ENCODE data around the gene SLC22A31.
"Not testable (repeated sequence)": the region's sequence is repeated elsewhere in the genome, so short reads cannot be mapped to it uniquely, and the experiment has no call there.

Gene SLC22A31

DNA sequence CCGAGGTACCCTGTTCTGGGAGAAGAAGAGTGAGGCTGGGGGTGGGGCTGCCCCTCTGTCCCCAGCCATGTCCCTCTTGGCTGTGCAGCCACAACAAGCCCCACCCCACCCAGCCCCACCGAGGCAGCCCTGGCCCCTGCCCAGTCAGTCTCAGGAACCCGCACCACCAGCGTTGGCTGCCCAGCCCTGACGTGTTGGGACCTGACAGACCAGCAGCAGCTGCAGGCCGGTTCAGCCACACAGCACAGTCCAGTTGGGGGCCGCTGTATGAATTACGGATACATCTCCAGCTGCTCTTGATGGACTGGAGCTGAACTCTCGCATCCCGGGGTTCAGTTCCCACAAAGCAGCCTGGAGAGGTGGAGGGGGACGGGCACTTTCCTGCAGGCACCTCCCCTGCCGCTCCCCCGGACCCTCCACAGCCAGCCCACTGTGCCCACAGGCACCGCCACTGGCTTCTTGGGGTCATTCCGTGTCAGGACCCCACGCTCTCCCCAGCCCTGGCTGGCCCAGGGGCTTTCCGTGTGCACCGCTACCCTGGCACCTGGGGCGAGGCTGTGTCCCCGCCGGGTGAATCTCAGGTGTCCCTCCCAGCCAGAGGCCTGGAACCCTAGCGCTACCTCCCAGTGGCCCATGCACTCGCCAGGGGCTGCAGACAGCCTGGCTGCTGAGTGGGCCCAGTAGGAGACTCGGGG is 21.7 kb downstream of the SLC22A31 start:
- DNase-seq = no peak

DNA sequence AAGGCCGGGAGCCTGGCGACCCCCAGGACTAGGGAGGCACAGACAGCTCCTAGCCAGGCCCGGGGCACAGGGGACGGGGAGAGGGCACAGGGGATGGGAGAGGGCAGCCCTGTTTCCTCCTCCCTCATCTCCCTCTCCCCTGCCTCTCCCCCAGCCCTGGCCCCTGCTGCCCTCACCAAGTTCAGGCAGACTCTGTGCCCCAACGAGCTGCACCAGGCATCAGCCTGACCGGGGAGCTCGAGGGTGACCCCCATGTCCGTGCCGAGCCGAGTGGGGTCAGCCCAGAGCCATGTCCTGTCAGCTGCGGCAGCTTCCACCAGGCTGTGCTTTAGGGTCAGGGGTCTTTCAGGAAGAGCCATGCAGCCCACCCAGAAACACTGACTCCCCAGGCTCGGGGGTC is 22.8 kb downstream of the SLC22A31 start:
- no peak for DNase-seq

DNA sequence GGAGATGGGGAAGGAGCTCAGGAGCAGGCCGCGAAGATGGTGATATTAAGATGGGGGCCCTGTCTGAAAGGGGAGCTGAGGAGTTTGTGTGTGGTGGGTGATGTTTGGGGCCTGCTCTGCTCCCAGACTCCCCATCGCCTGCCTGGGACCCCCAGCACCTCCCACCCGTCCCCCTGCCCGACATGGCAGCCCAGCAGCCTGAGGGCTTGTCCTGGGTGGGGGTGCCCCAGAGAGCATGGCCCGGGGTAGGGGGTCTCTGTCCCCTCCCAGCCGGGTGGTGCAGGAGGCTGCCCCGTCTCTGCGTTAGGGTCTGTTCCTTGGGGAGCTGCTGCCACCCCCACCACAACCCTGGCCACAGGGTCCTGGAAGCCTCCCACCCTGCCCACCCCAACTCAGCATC is 23.6 kb downstream of the SLC22A31 start:
- DNase-seq = no peak

DNA sequence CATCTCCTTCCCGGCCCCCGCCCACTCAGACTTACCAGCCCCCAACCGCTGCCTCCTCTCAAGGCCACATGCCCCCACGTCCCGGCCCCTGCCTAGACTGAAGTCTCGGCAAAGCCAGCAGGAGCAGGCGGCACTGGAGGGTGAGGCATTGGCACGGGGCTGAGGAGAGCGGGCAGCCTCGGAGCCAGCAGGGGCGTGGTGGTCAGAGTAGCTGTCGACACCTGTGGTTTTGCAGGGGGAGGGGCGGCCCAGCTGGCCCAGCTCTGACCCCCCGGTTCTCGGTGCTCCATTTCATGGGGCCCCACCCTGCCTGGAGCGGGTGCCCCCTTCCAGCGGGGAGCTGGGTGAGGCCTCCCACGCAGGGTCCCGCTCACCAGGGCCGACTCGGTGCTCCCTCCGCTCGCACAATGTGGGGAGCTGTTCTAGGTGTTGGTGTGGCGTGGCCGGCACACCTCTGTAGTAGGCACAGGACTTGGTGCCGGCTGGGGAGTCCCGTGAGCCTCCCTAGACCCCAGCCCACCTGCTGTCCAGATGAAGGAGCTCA is 24.1 kb downstream of the SLC22A31 start:
- DNase-seq = no peak

DNA sequence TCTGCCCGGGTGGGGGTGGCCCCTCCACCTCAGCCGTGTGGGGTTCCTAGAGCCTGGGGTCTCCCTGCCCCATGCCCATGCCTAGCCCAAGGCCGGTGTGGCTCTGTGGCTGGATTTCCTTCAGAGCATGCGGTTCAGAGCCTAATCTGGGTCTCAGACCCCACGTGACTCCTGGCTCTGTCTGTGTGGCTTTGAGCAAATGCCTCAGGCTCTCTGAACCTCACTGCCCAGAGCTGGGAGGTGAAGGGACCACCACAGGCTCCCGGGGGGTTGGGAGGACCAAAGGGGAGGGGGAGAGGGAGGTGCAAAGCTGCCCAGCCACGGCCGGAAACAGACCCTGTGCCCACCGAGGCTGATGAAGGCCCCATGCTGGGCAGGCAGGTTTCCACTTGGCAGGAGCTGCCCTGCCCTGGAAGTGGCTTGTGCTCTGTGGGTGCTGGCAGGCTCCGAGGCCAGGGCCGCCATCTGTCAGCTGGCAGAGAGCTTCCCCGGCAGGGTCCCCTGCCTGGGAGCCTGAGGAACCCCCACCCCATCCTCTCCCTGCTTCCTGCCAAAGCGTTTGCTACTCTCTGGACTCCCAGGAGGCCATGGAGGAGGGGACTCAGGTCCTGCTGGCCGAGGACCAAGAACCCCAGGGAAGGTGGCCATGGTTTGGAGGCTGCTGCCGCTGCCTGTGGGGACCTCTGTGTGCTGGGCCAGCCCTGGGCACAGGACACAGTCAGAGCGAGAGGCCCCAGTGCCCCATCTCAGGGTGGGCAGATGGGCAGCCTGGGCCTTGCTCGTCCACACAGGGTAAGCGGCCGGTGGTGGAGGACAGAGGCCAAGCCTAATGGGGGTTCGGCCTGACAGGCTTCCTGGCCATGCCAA is 24.8 kb downstream of the SLC22A31 start:
- DNase-seq = no peak

DNA sequence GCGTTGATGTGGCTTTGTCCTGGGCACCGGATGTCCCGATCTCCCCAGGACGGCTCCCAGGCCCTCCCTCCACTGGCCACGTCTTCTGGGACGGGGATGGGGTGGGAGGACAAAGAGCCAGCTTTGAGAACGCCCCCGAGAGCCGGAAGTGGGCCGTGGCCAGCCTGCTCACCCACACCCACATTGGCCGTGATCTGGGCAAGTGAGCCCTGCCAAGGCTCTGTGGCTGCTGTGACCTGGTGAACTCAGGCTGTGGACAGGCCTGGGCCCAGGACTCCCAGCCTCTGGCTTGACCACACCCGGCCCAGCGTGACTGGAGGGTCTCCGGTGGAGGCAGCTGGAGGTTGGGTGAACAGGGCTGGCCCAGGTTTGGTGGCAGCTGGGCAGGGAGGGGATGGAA is 25.5 kb downstream of the SLC22A31 start:
- DNase-seq = no peak

DNA sequence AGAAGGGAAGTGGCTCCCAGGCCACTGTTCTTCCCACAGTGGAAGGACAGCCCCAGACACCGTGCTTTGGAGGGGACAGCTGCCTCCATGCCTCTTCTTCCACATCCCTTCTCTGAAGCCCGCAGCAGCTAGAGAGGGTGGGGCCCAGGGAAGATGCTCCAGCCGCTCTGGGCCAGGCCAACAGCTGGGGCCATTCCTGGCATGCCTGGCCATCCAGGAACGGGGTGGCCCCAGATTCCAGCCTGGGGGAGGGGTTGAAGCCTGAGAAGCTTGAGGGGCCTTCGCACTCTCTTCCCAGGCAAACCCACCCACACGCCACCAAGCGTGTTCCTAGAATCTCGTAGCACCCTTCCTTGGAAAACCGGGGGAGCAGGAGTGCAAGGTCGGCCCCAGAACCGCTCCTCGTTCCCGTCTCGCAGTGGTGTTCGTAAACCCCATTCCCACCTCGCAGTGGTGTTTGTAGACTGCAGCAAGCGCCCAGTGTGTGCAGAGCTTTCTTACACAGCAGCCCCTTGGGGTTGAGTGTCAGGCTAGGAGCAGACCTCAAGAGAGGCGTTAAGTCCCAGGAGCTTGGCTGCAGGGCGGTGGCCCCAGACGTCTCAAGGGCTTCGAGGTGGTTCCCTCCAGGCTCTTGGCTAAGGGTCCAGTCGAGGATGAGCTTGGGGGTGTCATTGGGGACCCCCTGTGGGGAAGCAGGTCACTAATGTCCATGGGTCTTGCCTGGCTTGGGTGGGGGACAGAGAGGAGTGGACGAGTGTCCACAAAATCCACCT is 26.1 kb downstream of the SLC22A31 start:
- no peak for DNase-seq

DNA sequence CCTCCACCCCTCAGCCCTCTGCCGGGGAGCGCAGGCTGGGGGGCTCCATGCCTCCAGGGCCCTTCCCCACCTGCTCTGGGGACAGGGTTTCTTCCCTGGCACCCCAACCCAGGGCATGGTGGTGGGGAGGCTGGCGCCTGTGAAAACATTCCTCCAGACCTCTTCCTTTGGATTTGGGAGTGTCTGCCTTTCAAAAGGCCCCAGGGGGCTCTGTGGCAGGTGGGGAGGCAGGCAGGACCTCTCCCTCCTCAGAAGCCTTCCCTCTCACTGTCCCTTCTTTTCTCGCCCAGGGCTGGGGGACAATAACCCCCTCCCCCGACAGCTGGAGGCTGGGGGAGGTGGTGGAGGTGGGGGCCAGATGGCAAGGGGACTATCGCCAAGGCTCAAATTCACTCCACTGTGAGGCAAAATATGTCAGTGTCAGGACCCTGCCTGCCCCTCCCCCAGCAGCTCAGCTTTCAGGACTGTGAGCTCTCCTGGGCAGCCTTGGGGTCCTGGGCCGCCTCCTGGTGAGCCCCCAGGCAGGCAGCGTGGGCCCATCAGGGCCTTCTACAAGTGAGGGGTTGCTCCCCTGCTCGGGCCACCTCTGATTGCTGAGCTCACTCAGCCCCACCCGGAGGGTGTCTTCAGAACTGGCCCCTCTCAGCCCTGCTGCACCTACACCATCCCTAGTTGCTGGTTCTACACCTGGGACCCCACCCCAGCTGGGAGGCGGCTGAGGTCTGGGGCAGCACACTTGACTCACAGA is 27.0 kb downstream of the SLC22A31 start:
- DNase-seq = no peak

DNA sequence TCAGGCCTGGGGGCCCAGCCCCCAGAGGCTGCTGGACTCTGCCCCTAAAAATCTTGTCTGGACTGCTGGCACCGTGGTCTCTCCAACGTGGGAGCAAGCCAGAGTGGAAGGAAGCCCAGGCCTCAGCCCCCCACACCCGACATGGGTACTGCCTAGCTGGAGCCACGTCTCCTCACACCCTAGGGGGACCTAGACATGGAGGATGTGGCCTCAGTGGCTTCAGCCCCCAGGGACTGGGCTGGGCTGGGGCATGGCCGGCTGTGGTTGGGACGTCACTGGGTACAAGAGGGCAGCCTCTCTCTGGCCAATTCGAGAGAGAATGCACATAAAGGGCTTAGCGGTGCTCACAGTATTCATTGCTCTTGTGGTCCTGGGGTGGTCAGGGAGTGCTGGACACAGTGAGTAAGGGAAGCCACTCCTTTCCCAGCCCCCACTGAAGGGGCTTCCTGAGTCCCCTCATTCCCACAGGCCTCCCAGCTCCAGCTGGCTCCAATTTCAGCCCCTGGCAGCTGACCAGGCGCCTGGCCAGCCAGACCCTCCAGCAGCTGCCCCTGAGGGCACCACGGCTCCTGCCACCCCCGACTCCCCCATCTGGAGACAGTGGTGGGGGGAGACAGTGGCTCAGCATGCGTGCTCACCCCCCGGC is 27.7 kb downstream of the SLC22A31 start:
- no peak for DNase-seq

DNA sequence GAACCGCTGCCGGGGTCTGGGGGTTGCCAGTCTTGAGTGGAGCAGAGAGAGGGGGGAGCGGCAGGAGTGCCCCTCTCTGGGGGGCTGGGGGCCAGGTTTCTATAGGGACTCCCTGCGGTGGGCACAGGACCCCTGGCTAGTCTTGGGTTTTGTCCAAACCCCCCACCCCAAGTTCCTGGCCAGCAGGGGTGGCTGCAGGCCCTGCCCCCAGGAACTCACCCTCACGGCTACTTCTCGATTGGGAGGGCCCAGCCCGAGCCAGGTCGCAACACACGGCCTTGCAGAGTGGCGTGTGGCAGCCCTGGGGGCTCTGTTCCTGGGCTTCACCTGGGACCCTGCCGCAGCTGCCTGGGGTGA is 28.2 kb downstream of the SLC22A31 start:
- no peak for DNase-seq

DNA sequence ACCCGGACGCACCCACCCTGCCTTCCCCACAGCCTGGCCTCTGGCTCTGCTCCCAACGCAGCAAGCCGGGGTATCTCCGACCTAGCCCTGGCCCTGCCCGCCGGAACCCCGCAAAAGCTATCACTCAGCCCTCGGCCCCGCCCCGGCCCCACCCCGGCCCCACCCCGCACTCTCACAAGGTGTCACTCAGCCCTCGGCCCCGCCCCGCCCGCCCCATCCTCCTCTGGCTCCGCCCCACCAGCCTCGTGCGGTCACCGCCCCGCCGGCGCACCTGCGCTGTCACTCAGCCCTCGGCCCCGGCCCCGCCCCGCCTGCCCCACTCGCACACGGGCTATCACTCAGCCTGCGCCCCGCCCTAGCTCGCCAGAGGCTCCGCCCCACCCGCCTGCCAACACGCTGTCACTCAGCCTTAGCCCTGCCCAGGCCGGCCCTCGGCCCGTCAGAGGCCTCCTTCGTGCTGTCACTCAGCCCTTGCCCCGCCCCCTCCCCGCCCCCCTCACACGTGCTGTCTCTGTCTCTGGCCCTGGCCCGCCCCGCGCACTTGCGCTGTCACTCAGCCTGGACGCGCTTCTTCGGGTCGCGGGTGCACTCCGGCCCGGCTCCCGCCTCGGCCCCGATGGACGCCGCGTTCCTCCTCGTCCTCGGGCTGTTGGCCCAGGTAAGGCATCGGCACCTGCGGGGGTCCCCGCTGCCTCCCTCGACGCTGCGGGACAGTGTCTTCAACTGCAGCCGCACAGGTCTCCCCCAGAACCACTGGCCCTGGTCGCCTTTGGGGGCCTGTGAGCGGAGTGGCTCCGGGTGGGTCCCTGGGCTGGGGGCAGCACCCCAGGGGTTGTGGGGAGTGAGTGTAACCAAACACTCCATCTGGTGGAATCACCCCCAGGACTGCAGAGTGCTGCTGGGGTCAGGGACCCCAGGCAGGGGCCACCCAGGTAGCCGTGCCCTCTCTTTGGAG is 28.8 kb downstream of the SLC22A31 start, which contains the start of gene CDH15:
CDH15 (plus strand) TSS at position 533 of the 955 bp plus-strand sequence; CDS start at position 617, 84 bp downstream.
- DNase-seq = peak; percentile 96 to 98

DNA sequence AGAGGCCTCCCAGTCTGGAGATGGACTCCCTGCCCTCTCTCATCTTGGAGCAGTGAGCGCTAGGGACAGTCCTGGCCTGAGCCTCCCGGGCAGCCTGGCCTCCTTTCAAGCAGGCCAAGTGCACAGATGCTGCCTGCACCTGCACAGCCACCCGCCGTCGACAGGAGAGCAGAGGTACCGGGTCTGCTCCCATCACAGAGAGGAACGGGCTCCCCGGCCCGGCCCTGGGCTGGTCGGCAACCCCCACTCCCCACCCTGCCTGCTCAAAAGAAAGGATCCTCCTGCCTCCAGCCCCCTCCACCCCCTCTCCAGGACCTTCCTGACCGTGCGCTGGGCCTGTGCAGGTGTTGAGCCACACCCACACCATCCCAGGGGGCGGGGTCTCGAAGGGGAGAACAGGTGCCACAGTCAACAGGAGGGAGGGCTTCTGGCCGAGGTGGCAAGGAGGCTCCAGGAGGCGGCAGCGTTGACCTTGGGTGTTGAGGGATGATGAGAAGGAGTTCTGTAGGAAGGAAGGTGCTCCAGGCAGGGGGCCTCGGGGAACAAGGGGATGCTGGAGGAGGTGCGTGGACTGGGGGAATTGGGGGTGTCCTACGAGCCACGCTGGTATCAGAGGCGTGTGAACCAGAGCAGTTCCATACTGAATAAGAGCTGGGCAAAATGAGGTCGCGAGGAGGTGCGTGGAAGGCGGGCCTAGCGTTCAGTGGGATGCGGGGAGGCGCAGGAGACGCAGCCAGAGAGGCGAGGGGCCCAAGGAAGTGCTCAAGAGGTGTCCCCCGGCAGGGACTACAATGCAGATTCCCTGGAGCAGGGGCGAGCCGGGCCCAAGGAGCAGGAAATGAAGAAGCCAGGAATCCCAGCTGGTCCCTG is 29.8 kb downstream of the SLC22A31 start:
- DNase-seq = peak in 1 of 2 donors; percentile 21

DNA sequence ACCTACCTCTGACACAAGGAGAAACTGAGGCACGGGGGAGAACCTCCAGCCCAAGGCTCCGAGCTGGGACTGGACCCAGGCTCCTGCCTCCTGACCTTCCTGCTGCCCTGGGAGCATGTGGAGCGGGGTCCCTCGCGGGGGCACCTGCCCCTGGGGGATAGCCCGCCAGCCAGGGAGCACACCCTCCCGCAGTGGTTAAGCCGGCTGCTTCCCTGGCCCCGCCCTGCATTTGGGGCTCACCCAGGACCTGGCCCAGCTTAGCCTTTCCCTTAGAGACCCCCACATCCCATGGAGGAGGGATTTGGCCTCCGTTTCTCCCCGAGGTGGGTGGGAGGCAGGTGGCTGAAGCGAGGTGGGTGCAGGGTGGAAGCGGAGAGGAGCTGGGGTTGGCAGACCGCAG is 30.6 kb downstream of the SLC22A31 start:
- DNase-seq = no peak

DNA sequence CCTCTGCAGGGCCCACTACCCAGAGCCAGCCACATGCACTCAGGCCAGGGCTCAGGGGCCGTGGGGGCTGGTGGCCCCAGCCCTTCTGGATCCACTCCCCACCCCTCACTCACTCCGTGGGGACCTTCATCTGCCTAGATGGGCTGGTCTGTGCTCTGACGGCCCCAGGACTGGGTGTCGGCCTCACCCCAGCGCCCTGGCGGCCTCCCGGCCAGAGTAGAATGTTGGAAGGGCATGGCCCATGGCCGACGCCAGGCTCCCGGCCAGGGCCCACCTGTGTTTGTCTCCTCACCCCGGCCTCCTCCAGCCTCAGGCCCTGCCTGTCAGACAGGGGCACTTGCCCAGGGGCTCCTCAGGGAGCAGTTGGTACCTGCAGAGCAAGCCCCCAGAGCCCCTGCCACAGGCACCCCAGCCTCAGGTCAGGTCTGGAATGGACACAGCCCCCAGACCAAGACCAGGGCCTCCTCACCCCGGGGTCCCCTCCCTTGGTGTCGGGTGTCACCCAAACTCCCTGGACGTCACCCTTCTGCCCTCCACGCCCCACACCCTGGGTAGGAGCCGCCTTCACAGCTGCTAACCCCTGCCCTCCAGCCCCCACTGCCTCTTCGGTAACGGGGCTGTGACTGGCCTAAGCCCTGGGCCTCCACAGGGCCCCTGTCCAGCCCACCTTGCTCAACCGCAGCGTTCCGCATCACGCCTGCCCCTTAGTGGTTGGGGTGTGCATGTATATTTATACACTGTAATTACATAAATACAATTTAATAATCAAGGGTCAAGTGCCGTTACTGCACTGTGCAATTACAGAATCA is 31.8 kb downstream of the SLC22A31 start:
- no peak for DNase-seq

DNA sequence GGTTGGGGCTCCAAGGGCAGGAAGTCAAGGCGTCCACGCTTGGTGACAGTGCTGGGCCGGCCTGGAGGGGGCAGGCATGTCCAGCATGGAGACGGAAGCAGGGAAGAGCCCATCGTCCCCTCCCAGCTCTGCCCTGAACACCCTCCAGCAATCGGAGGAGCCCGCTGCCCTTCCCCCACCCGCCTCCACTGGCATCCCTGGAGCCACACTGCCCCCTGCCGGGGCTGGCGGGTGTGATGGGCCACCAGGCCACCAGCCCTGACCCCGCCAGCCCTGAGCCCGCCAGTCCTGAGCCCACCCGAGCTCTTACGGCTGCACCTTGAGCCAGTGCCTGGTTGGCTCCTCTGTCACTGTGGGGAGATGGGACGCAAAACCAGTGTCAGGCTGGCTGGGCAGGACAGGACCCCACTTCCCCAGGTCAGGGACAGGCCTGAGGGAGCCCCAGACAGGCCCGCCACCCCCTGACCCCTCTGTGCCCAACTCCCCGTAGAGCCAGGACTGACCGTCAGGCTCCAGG is 32.9 kb downstream of the SLC22A31 start:
- peak; percentile 83 to 84 for DNase-seq

DNA sequence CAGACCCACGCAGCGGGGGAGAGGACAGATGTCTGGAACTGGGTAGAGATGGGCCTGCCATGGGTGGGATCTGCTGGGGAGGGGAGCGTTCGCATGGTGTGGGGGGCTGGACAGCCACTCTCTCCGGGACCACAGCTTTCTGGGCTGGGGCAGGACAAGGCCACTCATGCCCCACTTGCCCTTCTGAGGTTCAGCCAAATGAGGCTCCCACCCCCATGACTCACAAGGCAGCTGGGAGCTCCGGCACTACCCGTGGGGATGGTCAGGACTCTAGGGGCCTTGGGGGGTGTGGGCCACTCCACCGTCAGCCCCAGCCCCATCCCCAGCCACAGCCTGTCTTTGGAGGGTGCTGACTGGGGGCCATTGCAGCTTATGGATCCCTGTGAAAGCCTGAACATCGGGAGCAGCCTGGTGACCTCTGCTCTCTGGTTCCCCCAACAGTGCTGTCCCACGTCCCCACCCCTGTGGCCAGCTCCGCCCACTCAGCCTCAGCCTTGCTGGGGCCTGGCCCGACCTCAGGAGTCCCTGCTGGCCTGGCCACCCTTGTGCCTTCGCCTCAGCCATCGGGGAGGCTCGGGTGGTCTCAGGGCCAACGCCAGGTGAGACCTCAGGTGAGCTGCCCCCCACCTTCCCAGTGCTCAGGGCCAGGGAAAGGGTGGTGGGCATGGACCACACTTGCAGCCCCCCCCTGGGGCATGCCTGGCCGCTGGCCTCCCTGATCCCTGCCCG is 33.5 kb downstream of the SLC22A31 start:
- no peak for DNase-seq

DNA sequence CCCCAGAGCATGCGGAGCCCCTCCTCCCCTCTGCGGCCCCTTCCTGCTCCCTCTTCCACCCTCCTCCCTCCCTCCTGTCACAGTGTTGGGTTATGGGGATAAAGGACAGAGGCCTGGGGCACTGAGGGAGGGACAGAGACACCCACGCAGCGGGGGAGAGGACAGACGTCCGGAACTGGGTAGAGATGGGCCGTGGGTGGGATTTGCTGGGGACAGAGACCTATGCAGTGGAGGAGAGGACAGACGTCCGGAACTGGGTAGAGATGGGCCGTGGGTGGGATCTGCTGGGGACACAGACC is 34.7 kb downstream of the SLC22A31 start:
- DNase-seq = not testable (repeated sequence)

Data from CD4-positive, alpha-beta T cell treated with Interleukin-1 beta for 1 hour (primary cell).